AG09309 (cell line): Measurements from ENCODE around the gene PLEKHA5.

Experiments used
- DNase-seq: peaks from one replicate; pipeline ENCODE4 v3.0.0-alpha.2; 2010; ENCODE audit warnings: low read depth
- H3K4me3 ChIP-seq: 2 replicates; pipeline ENCODE4 v1.5.1; 2011; ENCODE audit warnings: mild to moderate bottlenecking, low read depth, low read length, moderate library complexity; ENCODE audit not compliant: control insufficient read depth
- CTCF ChIP-seq: IDR thresholded peaks from 2 replicates; pipeline ENCODE4 v1.5.1; 2011; ENCODE audit warnings: mild to moderate bottlenecking, low read depth, low read length, inconsistent platforms; ENCODE audit not compliant: insufficient read depth, control insufficient read depth; ENCODE audit errors: missing control alignments

Gene PLEKHA5

DNA sequence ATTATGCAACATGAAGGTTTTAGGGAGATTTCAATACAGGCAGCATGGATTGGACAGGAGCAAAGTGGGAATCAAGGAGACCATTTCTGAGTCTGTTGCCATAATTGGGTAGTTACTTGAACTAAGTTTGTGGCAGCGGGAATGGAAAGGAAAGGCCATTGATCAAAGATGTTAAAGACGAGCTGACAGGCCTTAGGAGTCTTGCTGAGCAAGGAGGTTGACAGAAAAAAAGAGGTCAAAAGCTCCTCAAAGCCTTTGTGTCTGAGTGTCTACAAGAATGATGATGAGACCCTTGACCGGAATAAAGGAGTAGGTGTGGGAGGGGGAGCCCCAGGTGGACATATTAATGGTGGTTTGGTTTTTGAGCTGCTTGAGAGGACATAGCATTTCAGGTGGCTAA is 9.4 kb downstream of the PLEKHA5 start:
- no peak for DNase-seq

DNA sequence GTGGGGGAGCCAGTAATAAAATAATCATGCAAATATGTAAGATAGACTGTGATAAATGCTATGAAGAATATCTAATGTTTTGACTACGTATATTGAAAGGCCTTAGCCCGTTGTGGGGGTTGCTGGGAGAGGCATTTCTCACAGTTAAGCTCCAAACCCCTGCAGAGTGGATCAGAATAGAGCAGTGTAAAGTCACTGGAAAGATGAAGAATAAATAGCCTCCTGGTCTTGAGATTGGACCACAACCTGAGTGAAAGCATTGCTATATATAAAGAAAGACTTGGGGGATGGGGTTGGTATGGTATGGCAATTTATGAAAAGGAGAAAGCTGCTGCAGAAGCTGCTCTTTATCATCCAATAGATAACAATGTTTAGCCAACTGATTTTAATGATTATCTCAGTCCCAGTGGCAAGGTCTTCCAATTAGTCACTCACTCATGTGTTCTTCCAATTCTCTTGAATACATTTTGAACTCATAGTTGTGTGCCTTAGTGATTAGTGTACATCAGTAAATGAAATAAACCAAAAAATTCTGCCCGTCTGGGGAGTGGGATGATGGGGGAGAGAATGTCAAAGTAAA is 10.2 kb downstream of the PLEKHA5 start:
- no peak for TF ChIP-seq CTCF
- no peak overlapping the region for H3K4me3 ChIP-seq
- DNase-seq = no peak

More for the DNA sequence above, 9.4 kb downstream of the PLEKHA5 start:
- H3K4me3 ChIP-seq = no peak overlapping the region
- no peak for TF ChIP-seq CTCF

- no peak for DNase-seq
These were observed 11.1 kb downstream of the PLEKHA5 start for GRCh38 chr12:19140381-19141236.

GRCh38 chr12:19142499-19142898 is 13.0 kb downstream of the PLEKHA5 start:
- no peak overlapping the region for H3K4me3 ChIP-seq
- DNase-seq = no peak
- TF ChIP-seq CTCF = no peak

More at GRCh38 chr12:19140381-19141236, 11.1 kb downstream of the PLEKHA5 start:
- no peak for TF ChIP-seq CTCF
- no peak overlapping the region for H3K4me3 ChIP-seq

GRCh38 chr12:19144287-19144686 is 14.8 kb downstream of the PLEKHA5 start:
- TF ChIP-seq CTCF = no peak
- H3K4me3 ChIP-seq = no peak overlapping the region

GRCh38 chr12:19144985-19145384 is 15.5 kb downstream of the PLEKHA5 start:
- no peak for TF ChIP-seq CTCF
- H3K4me3 ChIP-seq = no peak overlapping the region
- no peak for DNase-seq

More at GRCh38 chr12:19144287-19144686, 14.8 kb downstream of the PLEKHA5 start:
- no peak for DNase-seq
